SKM-1 treated with dmso at 0.1 percent for 144 hours (cell line): ENCODE data around the gene MEX3B.
A peak's percentile ranks its signal among the peaks of the same experiment; 100 is the strongest.
"Not testable (repeated sequence)": the region's sequence is repeated elsewhere in the genome, so short reads cannot be mapped to it uniquely, and the experiment has no call there.

Source experiments
- DNase-seq: peaks from one replicate; lab custom pipeline; 2025; ENCODE audit not compliant: unreplicated experiment; lab: John Stamatoyannopoulos, UW

The MEX3B gene

GRCh38 chr15:82051664-82052063 is 5.8 kb upstream of the MEX3B start:
- no peak for DNase-seq

- no peak for DNase-seq
These were observed 3.0 kb upstream of the MEX3B start for GRCh38 chr15:82048811-82049210.

- no peak for DNase-seq
These were observed 1.9 kb upstream of the MEX3B start for GRCh38 chr15:82047453-82048400.

DNA sequence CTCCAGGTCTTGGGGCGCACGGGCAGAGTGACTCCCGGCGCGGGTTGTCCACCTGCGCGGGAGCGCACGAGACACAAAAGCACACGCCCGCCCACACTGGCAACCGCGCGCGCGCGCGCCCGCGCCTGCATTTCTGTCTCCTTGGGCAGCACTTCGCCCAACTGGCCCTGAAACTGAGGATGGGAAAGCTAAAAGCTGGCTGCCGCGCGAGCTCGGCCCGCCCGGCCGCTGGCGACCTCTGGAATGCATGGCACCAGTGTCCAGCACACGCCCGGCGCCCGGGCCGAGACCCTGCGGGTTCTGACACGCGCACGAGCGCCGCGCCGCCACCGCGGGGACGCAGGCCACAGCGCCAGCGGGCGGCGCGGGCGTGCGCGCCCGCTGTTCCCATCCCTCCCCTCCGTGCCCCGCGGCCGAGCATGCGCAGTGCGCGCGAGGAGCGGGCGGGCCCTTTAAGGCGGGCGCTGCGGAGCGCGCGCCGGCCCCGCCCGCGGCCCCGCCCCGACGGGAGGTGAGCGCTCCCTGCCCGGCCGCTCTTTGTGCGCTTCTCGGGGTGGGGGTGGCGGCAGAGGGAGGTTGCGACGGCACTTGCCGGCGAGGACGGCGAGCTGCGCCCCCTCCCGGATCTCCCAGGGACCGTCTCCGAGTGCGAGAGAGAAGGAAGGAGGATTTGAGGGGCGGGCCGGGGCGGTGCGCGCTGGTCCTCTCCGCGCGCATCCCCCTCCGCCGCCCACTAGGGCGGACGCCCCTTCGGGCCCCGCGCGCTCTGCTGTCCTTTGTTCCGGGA is 1.0 kb upstream of the MEX3B start:
- DNase-seq, result peak; percentile 91

DNA sequence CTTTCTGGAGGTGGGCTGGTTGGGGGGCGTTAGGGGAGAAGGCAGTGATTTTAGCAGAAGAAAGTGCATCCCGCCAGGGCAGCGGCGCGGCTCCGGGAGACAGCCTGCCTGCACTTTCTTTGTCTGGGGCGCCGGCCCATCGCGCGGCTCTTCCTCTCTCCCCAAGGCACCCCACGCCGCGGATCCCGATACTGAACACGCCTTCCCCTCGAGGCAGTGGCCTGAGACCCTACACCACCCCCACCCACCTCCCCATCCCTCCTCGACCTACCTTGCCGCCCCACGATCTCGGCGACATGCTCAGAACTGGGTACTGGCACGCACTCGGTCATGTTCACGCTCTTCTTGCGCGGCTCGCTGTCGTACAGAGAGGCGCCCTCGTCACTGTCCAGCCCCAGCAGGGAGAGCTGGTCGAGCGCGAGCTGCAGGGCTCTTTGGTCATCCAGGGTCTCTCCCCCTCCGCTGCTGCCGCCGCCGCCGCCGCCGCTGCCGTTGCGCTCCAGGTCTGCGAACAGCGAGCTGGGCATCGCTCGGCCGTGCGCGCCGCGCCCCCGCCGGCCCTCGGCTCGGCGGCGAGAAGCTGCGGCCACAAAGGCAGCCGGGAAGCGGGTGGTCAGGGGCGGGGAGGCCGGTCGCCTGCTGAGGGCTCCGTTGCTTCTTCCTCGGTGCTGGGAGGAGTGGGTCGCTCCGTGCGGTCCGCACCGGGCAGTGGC is 483 bp downstream of the MEX3B start:
- no peak for DNase-seq

DNA sequence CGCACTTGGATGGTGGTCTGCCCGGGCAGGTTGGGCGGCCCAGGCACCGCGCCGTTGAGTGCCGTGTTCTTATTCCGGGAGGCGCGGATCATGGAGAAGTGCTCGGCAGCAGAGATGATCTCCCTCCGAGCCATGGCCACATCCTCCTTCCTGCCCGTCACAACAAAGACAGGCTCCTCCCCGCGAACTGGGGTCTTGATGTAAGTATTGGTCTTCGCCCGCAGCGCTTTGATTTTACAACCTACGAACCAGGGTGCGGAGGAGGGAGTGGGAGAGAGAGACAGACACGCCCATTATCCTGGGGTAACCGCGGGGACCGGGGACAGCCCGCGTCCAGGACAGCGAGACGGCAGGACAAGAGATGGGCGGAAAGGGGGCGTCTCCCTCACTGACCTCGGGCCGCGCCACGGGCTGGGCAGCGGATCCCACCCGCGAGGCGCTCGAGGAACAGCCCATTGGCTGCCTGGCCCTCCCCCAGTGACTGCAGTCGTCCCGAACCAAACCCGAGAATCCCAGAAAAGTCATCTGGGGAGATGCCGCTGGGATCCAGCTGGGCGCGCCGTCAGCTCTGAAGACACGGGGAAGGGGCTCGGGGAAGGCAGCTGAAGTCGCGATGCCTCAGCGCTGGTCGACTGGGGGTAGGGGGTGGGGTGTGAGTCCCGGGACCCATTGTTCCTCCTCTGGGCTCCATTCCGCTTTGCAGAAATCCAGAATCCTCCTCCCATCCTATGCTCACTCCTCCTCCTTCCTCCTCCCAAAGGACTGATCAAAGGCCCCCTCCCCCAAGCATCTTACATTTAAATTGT is 1.2 kb downstream of the MEX3B start:
- DNase-seq, result no peak

DNA sequence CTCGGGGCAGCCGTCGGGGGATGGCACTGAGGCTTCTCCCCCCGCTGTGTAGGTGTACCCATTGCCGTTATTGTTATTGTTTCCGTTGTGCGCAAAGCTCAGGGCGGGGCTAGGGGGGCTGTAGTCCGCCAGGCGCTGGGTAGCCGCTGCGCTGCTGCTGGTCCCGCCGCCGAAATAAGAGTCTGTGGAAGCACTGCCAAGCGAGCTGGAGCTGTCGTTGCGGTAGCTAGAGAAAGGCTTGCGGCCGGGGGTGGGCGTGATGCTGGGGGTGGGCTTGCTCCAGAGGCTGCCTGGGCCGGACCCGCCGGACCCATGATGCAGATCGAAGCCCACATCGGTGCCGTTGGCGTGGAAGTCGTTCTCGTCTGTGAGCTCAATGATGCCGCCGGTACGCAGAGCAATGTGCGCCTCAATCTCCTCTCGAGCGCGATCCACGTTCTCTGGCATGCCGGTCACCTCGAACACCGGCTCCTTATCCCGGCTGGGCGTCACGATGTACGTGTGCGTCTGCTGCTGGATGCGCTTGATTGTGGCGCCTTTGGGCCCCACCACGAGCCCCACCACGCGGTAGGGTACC is 1.9 kb downstream of the MEX3B start:
- DNase-seq, result no peak

DNA sequence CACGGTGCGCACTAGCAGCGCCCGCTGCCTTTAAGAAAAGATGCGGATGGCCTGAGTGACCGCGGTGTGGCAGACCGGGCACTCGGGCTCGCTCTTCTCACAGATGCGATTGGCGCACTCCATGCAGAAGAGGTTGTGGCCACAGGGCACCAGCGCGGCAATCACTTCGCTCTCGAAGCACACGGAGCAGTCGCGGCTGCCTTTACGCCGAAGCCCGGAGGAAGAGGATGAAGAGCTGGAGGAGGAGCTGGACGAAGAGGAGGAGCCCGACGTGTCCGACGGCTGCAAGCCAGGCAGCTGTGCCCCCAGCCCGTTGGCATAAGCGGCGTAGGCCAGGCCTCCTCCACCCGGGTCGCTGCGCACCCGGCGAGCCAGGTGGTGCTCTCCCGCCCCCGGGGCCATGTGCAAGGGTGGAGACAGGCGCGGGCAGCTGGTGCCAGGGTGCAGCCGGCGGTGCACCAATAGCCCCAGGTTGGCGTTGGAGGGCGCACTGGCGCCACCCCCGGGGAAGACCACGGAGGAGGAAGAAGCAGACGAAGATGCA is 2.6 kb downstream of the MEX3B start:
- DNase-seq, result no peak

GRCh38 chr15:82040862-82041261 is 5.0 kb downstream of the MEX3B start:
- no peak for DNase-seq

GRCh38 chr15:82040390-82040789 is 5.4 kb downstream of the MEX3B start:
- DNase-seq, result no peak

- DNase-seq, result no peak
These were observed 5.9 kb downstream of the MEX3B start for GRCh38 chr15:82039871-82040270.

GRCh38 chr15:82036461-82036860 is 9.4 kb downstream of the MEX3B start:
- DNase-seq, result no peak

- DNase-seq, result no peak
These were observed 13.9 kb downstream of the MEX3B start for GRCh38 chr15:82031871-82032270.

DNA sequence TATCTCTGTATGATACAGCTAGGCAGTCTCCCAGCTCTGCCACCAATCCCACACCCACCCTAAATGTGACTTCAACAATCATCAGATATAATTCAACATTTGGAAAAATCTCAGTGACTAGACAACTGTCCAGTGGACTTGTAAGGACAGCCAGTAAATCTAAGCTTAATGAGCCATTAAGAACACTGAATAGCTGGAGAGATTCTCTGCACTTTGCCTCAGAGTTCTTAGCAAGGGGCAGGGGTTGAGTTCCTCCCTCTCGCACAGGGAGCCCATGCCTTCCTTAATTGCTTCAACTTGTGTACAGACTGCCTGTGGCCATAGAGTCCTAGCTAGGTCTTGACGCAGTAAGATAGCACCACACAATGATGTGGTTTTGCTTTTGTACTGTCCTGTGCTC is 15.6 kb downstream of the MEX3B start:
- DNase-seq, result no peak

- DNase-seq, result not testable (repeated sequence)
These were observed 17.7 kb downstream of the MEX3B start for GRCh38 chr15:82028163-82028562.

DNA sequence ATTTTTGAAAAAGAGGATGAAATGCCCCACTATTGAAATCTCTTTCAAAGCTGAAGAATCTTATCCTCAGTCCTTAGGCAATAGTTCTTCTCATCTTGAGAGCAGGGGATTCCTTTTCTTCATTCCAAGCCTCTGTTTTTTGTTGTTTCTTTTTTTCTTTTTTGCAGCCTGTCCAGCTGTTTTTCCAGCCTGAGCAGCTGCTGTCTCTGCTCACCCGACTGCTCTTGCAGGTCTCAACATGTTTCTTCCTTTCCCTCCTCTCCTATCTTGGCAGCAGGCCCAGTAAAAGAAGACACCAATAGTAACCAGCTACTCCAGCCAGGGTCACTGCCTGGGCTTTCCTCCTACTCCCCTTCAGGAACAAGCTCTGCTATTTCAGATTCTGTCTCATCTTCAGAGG is 23.8 kb downstream of the MEX3B start:
- peak; percentile 36 for DNase-seq

DNA sequence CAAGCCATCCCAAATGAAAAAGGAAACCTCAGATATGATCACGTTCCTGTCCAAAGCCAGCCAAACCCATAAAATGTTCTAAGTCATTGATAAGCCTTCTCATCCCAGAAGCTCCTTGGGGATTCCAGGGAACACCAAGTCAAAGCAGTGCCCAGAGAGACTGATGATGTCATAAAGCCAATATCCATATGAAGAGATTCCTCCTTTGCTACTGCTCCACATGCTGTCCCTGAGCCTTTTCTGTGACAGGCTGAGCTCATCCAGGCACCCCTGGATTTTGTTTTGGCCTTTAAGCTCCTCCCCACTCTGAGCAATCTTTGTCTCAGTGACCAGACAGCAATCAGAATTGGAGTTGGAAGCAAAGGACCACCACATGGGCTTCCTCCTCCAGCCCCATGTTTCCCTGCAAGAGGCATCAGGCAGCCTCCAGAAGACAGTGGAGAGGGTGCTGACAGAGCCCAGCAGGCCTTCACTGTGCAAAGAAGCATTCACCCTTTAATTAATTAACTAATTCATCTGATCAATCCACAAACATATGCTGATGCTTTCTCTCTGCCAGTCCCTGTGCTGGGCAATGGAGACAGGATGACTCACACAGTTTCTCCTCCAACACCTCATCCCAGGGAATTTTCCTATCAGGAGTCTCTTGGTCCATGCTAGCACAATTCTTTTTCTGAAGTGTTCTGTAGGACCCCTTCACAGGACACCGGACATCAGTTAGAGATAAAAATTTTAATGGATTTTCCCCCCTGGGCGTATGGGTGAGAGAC is 25.0 kb downstream of the MEX3B start:
- DNase-seq, result no peak

GRCh38 chr15:82018201-82018600 is 27.6 kb downstream of the MEX3B start:
- DNase-seq, result peak; percentile 97

GRCh38 chr15:82017656-82018055 is 28.2 kb downstream of the MEX3B start:
- no peak for DNase-seq
